Effector memory CD4-positive, alpha-beta T cell (primary cell): ENCODE measurements around the gene TRIM44.

Source experiments
- DNase-seq, 3 donors: peaks; one replicate each; pipeline ENCODE4 v3.0.0-alpha.2; 2020
- H3K27ac ChIP-seq: 2 replicates; pipeline ENCODE4 v1.7.0; 2013; ENCODE audit warnings: mild to moderate bottlenecking, low read length, moderate library complexity; ENCODE audit not compliant: insufficient read depth, poor library complexity, severe bottlenecking
- H3K27me3 ChIP-seq: replicated peaks from 2 replicates; pipeline ENCODE4 v1.7.0; 2013; ENCODE audit warnings: mild to moderate bottlenecking, low read length; ENCODE audit not compliant: insufficient read depth, control insufficient read depth, poor library complexity, severe bottlenecking
- H3K36me3 ChIP-seq: 2 replicates; pipeline ENCODE4 v1.7.0; 2013; ENCODE audit warnings: mild to moderate bottlenecking, low read length, moderate library complexity; ENCODE audit not compliant: control insufficient read depth, insufficient read depth
- H3K4me1 ChIP-seq: 2 replicates; pipeline ENCODE4 v1.7.0; 2013; ENCODE audit warnings: low read length, mild to moderate bottlenecking; ENCODE audit not compliant: control insufficient read depth, insufficient read depth, poor library complexity, severe bottlenecking
- H3K4me3 ChIP-seq: 2 replicates; pipeline ENCODE4 v1.7.0; 2013; ENCODE audit warnings: low read length, low read depth, mild to moderate bottlenecking; ENCODE audit not compliant: insufficient read depth, poor library complexity, severe bottlenecking
- H3K9me3 ChIP-seq: 2 replicates; pipeline ENCODE4 v1.7.0; 2013; ENCODE audit warnings: mild to moderate bottlenecking, low read length, moderate library complexity; ENCODE audit not compliant: control insufficient read depth

TRIM44 gene

GRCh38 chr11:35794333-35794732, 131.8 kb downstream of the TRIM44 start:
- H3K36me3 ChIP-seq: no peaks in the 10 kb centered on the region
- no peak for DNase-seq
- no peaks in the 10 kb centered on the region for H3K27me3 ChIP-seq
- no peaks in the 10 kb centered on the region for H3K4me1 ChIP-seq
- H3K4me3 ChIP-seq: no peak overlapping the region
- no peaks in the 10 kb centered on the region for H3K9me3 ChIP-seq
- no peak overlapping the region for H3K27ac ChIP-seq

GRCh38 chr11:35794850-35795249, 132.3 kb downstream of the TRIM44 start:
- Histone ChIP-seq H3K9me3 (no peaks in the 10 kb centered on the region), H3K4me3 (no peak overlapping the region), H3K4me1 (no peaks in the 10 kb centered on the region), H3K27me3 (no peaks in the 10 kb centered on the region), H3K27ac (no peak overlapping the region), H3K36me3 (no peaks in the 10 kb centered on the region)
- DNase-seq: no peak

- Histone ChIP-seq H3K4me3 (no peak overlapping the region), H3K4me1 (no peaks in the 10 kb centered on the region), H3K27ac (no peak overlapping the region), H3K27me3 (no peaks in the 10 kb centered on the region), H3K9me3 (no peaks in the 10 kb centered on the region), H3K36me3 (no peaks in the 10 kb centered on the region)
- DNase-seq: no peak
Observed at GRCh38 chr11:35796562-35796961, 134.0 kb downstream of the TRIM44 start.

- Histone ChIP-seq H3K36me3 (no peaks in the 10 kb centered on the region), H3K9me3 (no peaks in the 10 kb centered on the region), H3K4me3 (no peak overlapping the region), H3K27me3 (no peaks in the 10 kb centered on the region), H3K4me1 (no peaks in the 10 kb centered on the region), H3K27ac (no peak overlapping the region)
- DNase-seq: no peak
Observed at GRCh38 chr11:35798423-35798822, 135.8 kb downstream of the TRIM44 start.

DNA sequence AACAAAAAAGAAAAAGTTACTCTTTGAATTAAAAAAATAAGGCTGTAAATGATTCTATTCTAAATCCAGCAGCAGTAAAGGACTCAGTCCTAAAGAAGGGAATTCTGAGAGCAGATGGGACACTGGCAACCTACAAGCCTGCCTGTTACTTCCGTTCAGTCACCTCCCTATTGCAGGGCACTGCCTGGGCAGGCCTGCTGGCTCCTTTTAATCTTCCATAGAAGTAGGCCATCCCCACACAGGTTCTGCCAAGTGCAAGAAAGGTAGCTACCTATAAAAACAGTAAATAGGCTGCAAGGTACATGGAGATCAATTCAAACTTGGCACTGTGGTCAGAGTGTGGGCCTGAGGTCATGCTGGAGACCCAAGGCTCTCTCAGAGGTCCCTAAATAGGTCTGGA, 136.4 kb downstream of the TRIM44 start:
- H3K9me3 ChIP-seq: no peaks in the 10 kb centered on the region
- H3K4me1 ChIP-seq: no peaks in the 10 kb centered on the region
- no peak overlapping the region for H3K4me3 ChIP-seq
- no peak overlapping the region for H3K27ac ChIP-seq
- no peak for DNase-seq
- H3K36me3 ChIP-seq: no peaks in the 10 kb centered on the region
- H3K27me3 ChIP-seq: no peaks in the 10 kb centered on the region

GRCh38 chr11:35799655-35800054, 137.1 kb downstream of the TRIM44 start:
- no peaks in the 10 kb centered on the region for H3K4me1 ChIP-seq
- no peak overlapping the region for H3K27ac ChIP-seq
- no peak overlapping the region for H3K4me3 ChIP-seq
- no peaks in the 10 kb centered on the region for H3K36me3 ChIP-seq
- no peak for DNase-seq
- H3K27me3 ChIP-seq: no peaks in the 10 kb centered on the region
- H3K9me3 ChIP-seq: no peaks in the 10 kb centered on the region

DNA sequence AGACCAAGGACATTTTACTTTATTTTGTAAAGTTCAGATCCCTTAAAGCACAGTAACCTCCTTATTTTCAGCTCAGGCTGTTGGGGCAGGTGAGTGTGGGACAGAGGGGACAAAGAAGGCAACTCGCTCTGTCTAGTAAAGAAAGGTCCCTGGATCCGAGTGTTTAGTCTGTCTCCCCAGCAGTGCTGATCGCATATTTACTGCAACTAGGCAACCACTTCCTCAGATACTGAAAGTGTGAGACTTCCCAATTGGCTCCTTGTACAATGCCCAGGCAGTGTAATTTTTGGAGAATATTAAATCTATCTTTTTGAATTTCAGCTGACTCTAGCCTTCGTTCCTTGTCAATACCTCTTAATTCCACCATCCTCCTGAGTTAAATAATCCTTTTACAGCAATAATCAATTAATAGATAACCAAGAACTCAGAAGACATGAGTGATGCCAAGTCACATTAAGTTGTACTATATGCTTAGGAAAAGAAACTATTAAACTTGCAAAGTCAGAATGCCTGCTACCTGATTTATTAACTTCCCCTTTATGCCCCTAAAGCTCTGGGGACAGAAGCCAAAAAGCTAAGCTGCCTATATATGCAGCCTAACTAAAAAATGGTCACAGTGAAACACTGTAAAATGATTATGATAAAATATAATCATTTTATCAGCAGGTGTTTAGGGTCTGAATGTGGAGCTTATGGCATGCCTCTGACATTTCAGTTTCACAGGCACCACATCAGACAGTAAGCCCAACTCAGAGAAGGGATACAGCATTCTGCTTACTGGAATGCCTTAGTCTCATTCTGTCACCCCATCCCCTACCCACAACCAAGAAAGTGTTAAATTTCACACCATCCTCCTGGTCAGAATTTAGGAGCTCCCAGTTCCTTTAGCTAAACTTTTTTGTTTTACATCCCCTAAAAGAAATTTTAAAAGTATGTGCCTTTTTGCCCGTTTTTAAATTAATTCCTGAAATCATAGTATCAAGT, 138.7 kb downstream of the TRIM44 start:
- Histone ChIP-seq H3K27me3 (no peaks in the 10 kb centered on the region), H3K4me1 (no peaks in the 10 kb centered on the region), H3K4me3 (no peak overlapping the region), H3K9me3 (no peaks in the 10 kb centered on the region), H3K27ac (no peak overlapping the region), H3K36me3 (no peaks in the 10 kb centered on the region)
- DNase-seq: no peak

- no peak overlapping the region for H3K27ac ChIP-seq
- H3K4me1 ChIP-seq: no peaks in the 10 kb centered on the region
- H3K27me3 ChIP-seq: no peaks in the 10 kb centered on the region
- no peaks in the 10 kb centered on the region for H3K36me3 ChIP-seq
- no peak overlapping the region for H3K4me3 ChIP-seq
- no peak for DNase-seq
- H3K9me3 ChIP-seq: no peaks in the 10 kb centered on the region
Observed at GRCh38 chr11:35802221-35802620, 139.6 kb downstream of the TRIM44 start.

GRCh38 chr11:35802672-35803071, 140.1 kb downstream of the TRIM44 start:
- no peaks in the 10 kb centered on the region for H3K9me3 ChIP-seq
- no peaks in the 10 kb centered on the region for H3K27me3 ChIP-seq
- no peak for DNase-seq
- no peaks in the 10 kb centered on the region for H3K4me1 ChIP-seq
- H3K27ac ChIP-seq: no peak overlapping the region
- H3K36me3 ChIP-seq: no peaks in the 10 kb centered on the region
- no peak overlapping the region for H3K4me3 ChIP-seq

DNA sequence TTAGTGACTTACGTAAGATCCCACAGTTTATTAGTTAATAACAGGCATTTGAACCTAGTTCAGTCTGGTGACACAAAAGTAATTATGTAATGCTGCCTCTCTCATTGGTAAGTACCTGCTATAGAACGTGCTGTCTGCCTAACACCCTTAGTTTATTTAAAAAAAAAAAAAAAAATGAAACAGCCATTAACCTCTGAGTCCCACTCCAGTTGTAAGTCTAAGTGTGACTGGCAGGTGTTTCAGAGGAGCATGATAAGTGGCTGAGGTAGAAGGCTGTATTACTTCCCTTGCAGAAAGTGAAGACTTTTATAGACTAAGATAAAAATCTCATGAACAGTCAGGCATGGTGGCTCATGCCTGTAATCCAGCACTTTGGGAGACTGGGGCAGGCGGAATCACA, 140.5 kb downstream of the TRIM44 start:
- H3K27ac ChIP-seq: no peak overlapping the region
- no peaks in the 10 kb centered on the region for H3K36me3 ChIP-seq
- no peaks in the 10 kb centered on the region for H3K4me1 ChIP-seq
- H3K4me3 ChIP-seq: no peak overlapping the region
- H3K9me3 ChIP-seq: no peaks in the 10 kb centered on the region
- DNase-seq: no peak
- no peaks in the 10 kb centered on the region for H3K27me3 ChIP-seq
